Activated naive CD8-positive, alpha-beta T cell treated with anti-CD3 and anti-CD28 coated beads for 36 hours (primary cell): Measurements from ENCODE around the gene PDPR. TPM values are rescaled to one million over a fixed set of nuclear protein-coding genes. Genes with fewer than 3 reads are reported as not detected.
"Not testable (repeated sequence)": the region's sequence is repeated elsewhere in the genome, so short reads cannot be mapped to it uniquely, and the experiment has no call there.

Source experiments
- DNase-seq: peaks from one replicate; pipeline ENCODE4 v3.0.0; 2021
- H3K27ac Mint-ChIP-seq: one replicate; pipeline ENCODE4 v1.8.0; 2022; ENCODE audit warnings: mild to moderate bottlenecking, moderate library complexity, mixed read lengths
- H3K27me3 Mint-ChIP-seq: one replicate; pipeline ENCODE4 v1.8.0; 2022; ENCODE audit warnings: mild to moderate bottlenecking, mixed read lengths
- H3K36me3 Mint-ChIP-seq: one replicate; pipeline ENCODE4 v1.8.0; 2021; ENCODE audit warnings: mild to moderate bottlenecking, mixed read lengths
- H3K4me1 Mint-ChIP-seq: one replicate; pipeline ENCODE4 v1.8.0; 2021; ENCODE audit warnings: mixed read lengths
- H3K4me3 Mint-ChIP-seq: one replicate; pipeline ENCODE4 v1.8.0; 2022; ENCODE audit warnings: mild to moderate bottlenecking, moderate library complexity, mixed read lengths
- H3K9me3 Mint-ChIP-seq: one replicate; pipeline ENCODE4 v1.8.0; 2022; ENCODE audit warnings: mixed read lengths
- total RNA-seq, 2 experiments: library from RNA; stranded (reverse); gene quantifications; one replicate each; pipeline ENCODE4 v1.2.3, GENCODE V29; 2021

The PDPR gene
- total RNA-seq, 2 experiments from 2014 or later = 20.9 to 21.3 TPM

GRCh38 chr16:70151941-70152509, 37.9 kb downstream of the PDPR start:
- no peaks in the 10 kb centered on the region for H3K9me3 Mint-ChIP-seq
- H3K27me3 Mint-ChIP-seq = no peaks in the 10 kb centered on the region
- H3K36me3 Mint-ChIP-seq = peaks cover 8% of the 10 kb centered on the region
- H3K27ac Mint-ChIP-seq = no peak overlapping the region
- DNase-seq = no peak
- no peak overlapping the region for H3K4me3 Mint-ChIP-seq
- H3K4me1 Mint-ChIP-seq = no peaks in the 10 kb centered on the region

- Mint-ChIP-seq H3K4me1 (no peaks in the 10 kb centered on the region), H3K27me3 (no peaks in the 10 kb centered on the region), H3K27ac (no peak overlapping the region), H3K4me3 (no peak overlapping the region), H3K9me3 (no peaks in the 10 kb centered on the region), H3K36me3 (peaks cover 8% of the 10 kb centered on the region)
- no peak for DNase-seq
Measured at GRCh38 chr16:70152578-70153302, 38.6 kb downstream of the PDPR start.

GRCh38 chr16:70154736-70155135, 40.6 kb downstream of the PDPR start:
- H3K4me1 Mint-ChIP-seq, H3K27ac Mint-ChIP-seq, H3K4me3 Mint-ChIP-seq, H3K27me3 Mint-ChIP-seq, DNase-seq, H3K9me3 Mint-ChIP-seq, H3K36me3 Mint-ChIP-seq: not testable (repeated sequence)

GRCh38 chr16:70156207-70156978, 42.3 kb downstream of the PDPR start:
- Mint-ChIP-seq H3K36me3 (peaks cover 4% of the 10 kb centered on the region), H3K27me3 (no peaks in the 10 kb centered on the region), H3K4me1 (no peaks in the 10 kb centered on the region), H3K4me3 (no peak overlapping the region), H3K27ac (no peak overlapping the region), H3K9me3 (no peaks in the 10 kb centered on the region)
- DNase-seq = no peak

GRCh38 chr16:70157105-70157476, 43.0 kb downstream of the PDPR start:
- Mint-ChIP-seq H3K9me3 (no peaks in the 10 kb centered on the region), H3K27me3 (no peaks in the 10 kb centered on the region), H3K4me1 (no peaks in the 10 kb centered on the region), H3K27ac (peak overlapping the region; percentile 6), H3K4me3 (no peak overlapping the region), H3K36me3 (peaks cover 6% of the 10 kb centered on the region)
- DNase-seq = no peak

GRCh38 chr16:70157477-70158260, 43.5 kb downstream of the PDPR start:
- H3K27ac Mint-ChIP-seq = peak overlapping the region; percentile 6
- no peak overlapping the region for H3K4me3 Mint-ChIP-seq
- no peak for DNase-seq
- no peaks in the 10 kb centered on the region for H3K4me1 Mint-ChIP-seq
- no peaks in the 10 kb centered on the region for H3K27me3 Mint-ChIP-seq
- H3K36me3 Mint-ChIP-seq = peaks cover 6% of the 10 kb centered on the region
- no peaks in the 10 kb centered on the region for H3K9me3 Mint-ChIP-seq

GRCh38 chr16:70158261-70158939, 44.3 kb downstream of the PDPR start:
- no peak overlapping the region for H3K4me3 Mint-ChIP-seq
- H3K9me3 Mint-ChIP-seq = no peaks in the 10 kb centered on the region
- H3K36me3 Mint-ChIP-seq = peaks cover 4% of the 10 kb centered on the region
- no peak for DNase-seq
- H3K27ac Mint-ChIP-seq = no peak overlapping the region
- H3K4me1 Mint-ChIP-seq = no peaks in the 10 kb centered on the region
- H3K27me3 Mint-ChIP-seq = no peaks in the 10 kb centered on the region

- no peaks in the 10 kb centered on the region for H3K27me3 Mint-ChIP-seq
- DNase-seq = no peak
Measured at GRCh38 chr16:70159355-70160348, 45.5 kb downstream of the PDPR start.

GRCh38 chr16:70160388-70160787, 46.3 kb downstream of the PDPR start:
- Mint-ChIP-seq H3K9me3 (no peaks in the 10 kb centered on the region), H3K4me3 (no peak overlapping the region), H3K4me1 (peaks cover 4% of the 10 kb centered on the region), H3K36me3 (peaks cover 3% of the 10 kb centered on the region), H3K27ac (no peak overlapping the region), H3K27me3 (no peaks in the 10 kb centered on the region)
- DNase-seq = no peak

More at GRCh38 chr16:70159355-70160348, 45.5 kb downstream of the PDPR start:
- Mint-ChIP-seq H3K4me1 (no peaks in the 10 kb centered on the region), H3K4me3 (no peak overlapping the region), H3K36me3 (peaks cover 3% of the 10 kb centered on the region), H3K9me3 (no peaks in the 10 kb centered on the region), H3K27ac (no peak overlapping the region)

GRCh38 chr16:70160821-70161220, 46.7 kb downstream of the PDPR start:
- peaks cover 4% of the 10 kb centered on the region for H3K4me1 Mint-ChIP-seq
- H3K4me3 Mint-ChIP-seq = no peak overlapping the region
- no peak overlapping the region for H3K27ac Mint-ChIP-seq
- H3K36me3 Mint-ChIP-seq = peaks cover 3% of the 10 kb centered on the region
- H3K27me3 Mint-ChIP-seq = no peaks in the 10 kb centered on the region
- no peak for DNase-seq
- H3K9me3 Mint-ChIP-seq = no peaks in the 10 kb centered on the region

GRCh38 chr16:70161350-70161749, 47.2 kb downstream of the PDPR start:
- no peak overlapping the region for H3K4me3 Mint-ChIP-seq
- no peak overlapping the region for H3K27ac Mint-ChIP-seq
- H3K9me3 Mint-ChIP-seq = no peaks in the 10 kb centered on the region
- peaks cover 3% of the 10 kb centered on the region for H3K36me3 Mint-ChIP-seq
- H3K4me1 Mint-ChIP-seq = peaks cover 4% of the 10 kb centered on the region
- no peak for DNase-seq
- no peaks in the 10 kb centered on the region for H3K27me3 Mint-ChIP-seq

GRCh38 chr16:70162041-70162451, 47.9 kb downstream of the PDPR start:
- Mint-ChIP-seq H3K4me3 (no peak overlapping the region), H3K27me3 (no peaks in the 10 kb centered on the region), H3K9me3 (no peaks in the 10 kb centered on the region), H3K36me3 (peaks cover 3% of the 10 kb centered on the region), H3K4me1 (peaks cover 4% of the 10 kb centered on the region), H3K27ac (peak overlapping the region; percentile 30)
- no peak for DNase-seq

- Mint-ChIP-seq H3K9me3 (no peaks in the 10 kb centered on the region), H3K27ac (no peak overlapping the region), H3K4me1 (peaks cover 4% of the 10 kb centered on the region), H3K36me3 (peaks cover 3% of the 10 kb centered on the region), H3K4me3 (no peak overlapping the region), H3K27me3 (no peaks in the 10 kb centered on the region)
- no peak for DNase-seq
Measured at GRCh38 chr16:70163596-70163995, 49.5 kb downstream of the PDPR start.

GRCh38 chr16:70166688-70167087, 52.6 kb downstream of the PDPR start:
- H3K4me1 Mint-ChIP-seq, DNase-seq: not testable (repeated sequence)

More at GRCh38 chr16:70166688-70167087, 52.6 kb downstream of the PDPR start:
- not testable (repeated sequence) for H3K27ac Mint-ChIP-seq, H3K4me3 Mint-ChIP-seq, H3K9me3 Mint-ChIP-seq, H3K27me3 Mint-ChIP-seq, H3K36me3 Mint-ChIP-seq
